DOHH2 (cell line): ENCODE data around the gene MRTFB.

Experiments used
- H3F3A ChIP-seq: fragments of 200-600 bp; sonication (generic), shearing (Covaris generic); 2 replicates; pipeline ENCODE4 v1.6.0; 2016; ENCODE audit warnings: antibody characterized with exemption, mild to moderate bottlenecking; ENCODE audit not compliant: control insufficient read depth, insufficient read depth
- H3K27ac ChIP-seq: fragments of 200-600 bp; sonication (generic); 2 replicates; pipeline ENCODE4 v1.5.1; 2014; ENCODE audit warnings: low read depth, mild to moderate bottlenecking, low read length, moderate library complexity
- H3K27me3 ChIP-seq: fragments of 200-600 bp; sonication (generic); 2 replicates; pipeline ENCODE4 v1.6.1; 2014; ENCODE audit warnings: mild to moderate bottlenecking, low read length, mixed read lengths; ENCODE audit not compliant: control insufficient read depth
- H3K36me3 ChIP-seq: fragments of 200-600 bp; sonication (generic); 2 replicates; pipeline ENCODE4 v1.6.1; 2014; ENCODE audit warnings: mild to moderate bottlenecking, low read length, moderate library complexity, mixed read lengths; ENCODE audit not compliant: control insufficient read depth
- H3K4me1 ChIP-seq: fragments of 200-600 bp; sonication (generic); 2 replicates; pipeline ENCODE4 v1.6.1; 2014; ENCODE audit warnings: mild to moderate bottlenecking, low read length, mixed read lengths; ENCODE audit not compliant: control insufficient read depth
- H3K4me2 ChIP-seq: fragments of 200-600 bp; sonication (generic); 2 replicates; pipeline ENCODE4 v1.6.0; 2014; ENCODE audit warnings: mild to moderate bottlenecking, low read length, moderate library complexity
- H3K4me3 ChIP-seq: fragments of 200-600 bp; sonication (generic); 2 replicates; pipeline ENCODE4 v1.5.1; 2014; ENCODE audit warnings: mild to moderate bottlenecking, low read length, mixed read lengths
- H3K79me2 ChIP-seq: fragments of 200-600 bp; sonication (generic); 2 replicates; pipeline ENCODE4 v1.6.1; 2014; ENCODE audit warnings: mild to moderate bottlenecking, low read length, mixed read lengths; ENCODE audit not compliant: control insufficient read depth
- H3K9me2 ChIP-seq: fragments of 200-600 bp; sonication (generic); replicated peaks from 2 replicates; pipeline ENCODE4 v1.6.1; 2014; ENCODE audit warnings: mild to moderate bottlenecking, low read length, mixed read lengths; ENCODE audit not compliant: control insufficient read depth
- H3K9me3 ChIP-seq: fragments of 200-600 bp; sonication (generic); 2 replicates; pipeline ENCODE4 v1.6.1; 2014; ENCODE audit warnings: antibody characterized with exemption, low read length, mixed read lengths; ENCODE audit not compliant: control insufficient read depth, insufficient read depth
- H4K20me1 ChIP-seq: fragments of 200-600 bp; sonication (generic); 2 replicates; pipeline ENCODE4 v1.6.0; 2014; ENCODE audit warnings: low read depth, mild to moderate bottlenecking, antibody characterized with exemption, low read length, moderate library complexity; ENCODE audit not compliant: control insufficient read depth, insufficient read depth
- EZH2phosphoT487 ChIP-seq: fragments of 200-600 bp; sonication (generic); IDR thresholded peaks from 2 replicates; pipeline ENCODE4 v1.6.1; 2017; ENCODE audit warnings: borderline replicate concordance, mild to moderate bottlenecking, antibody characterized with exemption, low read length, moderate library complexity, mixed read lengths
- TF ChIP-seq, protein P1 (sequence below): fragments of 200-600 bp; sonication (generic); IDR thresholded peaks from one replicate; pipeline ENCODE4 v1.5.1; 2014; ENCODE audit warnings: antibody characterized with exemption, mild to moderate bottlenecking, low read depth, low read length; ENCODE audit not compliant: poor library complexity, severe bottlenecking

Gene MRTFB

DNA sequence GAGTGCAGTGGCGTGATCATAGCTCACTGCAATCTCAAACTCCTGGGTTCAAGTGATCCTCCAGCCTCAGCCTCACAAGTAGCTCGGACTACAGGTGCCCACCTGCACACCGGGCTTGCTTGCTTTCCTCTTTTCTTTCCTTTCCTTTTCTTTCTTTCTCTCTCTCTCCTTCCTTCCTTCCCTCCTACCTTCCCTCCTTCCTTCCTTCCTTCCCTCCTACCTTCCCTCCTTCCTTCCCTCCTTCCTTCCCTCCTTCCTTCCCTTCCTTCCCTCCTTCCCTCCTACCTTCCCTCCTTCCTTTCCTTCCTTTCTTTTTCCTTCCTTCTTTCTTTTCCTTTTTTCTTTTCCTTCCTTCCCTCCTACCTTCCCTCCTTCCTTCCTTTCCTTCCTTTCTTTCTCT lies 225.5 kb downstream of the MRTFB start:
- Histone ChIP-seq H3K9me3 (no peaks in the 10 kb centered on the region), H3K4me2 (no peak overlapping the region), H4K20me1 (no peaks in the 10 kb centered on the region), H3K36me3 (no peaks in the 10 kb centered on the region), H3K4me3 (no peak overlapping the region), H3K9me2 (no peaks in the 10 kb centered on the region), H3F3A (no peaks in the 10 kb centered on the region; the same call in 1 of the 2 replicates), H3K27ac (no peak overlapping the region), H3K27me3 (peaks cover 6% of the 10 kb centered on the region), H3K4me1 (peaks cover 35% of the 10 kb centered on the region), H3K79me2 (no peaks in the 10 kb centered on the region)
- TF ChIP-seq EZH2phosphoT487: no peak

DNA sequence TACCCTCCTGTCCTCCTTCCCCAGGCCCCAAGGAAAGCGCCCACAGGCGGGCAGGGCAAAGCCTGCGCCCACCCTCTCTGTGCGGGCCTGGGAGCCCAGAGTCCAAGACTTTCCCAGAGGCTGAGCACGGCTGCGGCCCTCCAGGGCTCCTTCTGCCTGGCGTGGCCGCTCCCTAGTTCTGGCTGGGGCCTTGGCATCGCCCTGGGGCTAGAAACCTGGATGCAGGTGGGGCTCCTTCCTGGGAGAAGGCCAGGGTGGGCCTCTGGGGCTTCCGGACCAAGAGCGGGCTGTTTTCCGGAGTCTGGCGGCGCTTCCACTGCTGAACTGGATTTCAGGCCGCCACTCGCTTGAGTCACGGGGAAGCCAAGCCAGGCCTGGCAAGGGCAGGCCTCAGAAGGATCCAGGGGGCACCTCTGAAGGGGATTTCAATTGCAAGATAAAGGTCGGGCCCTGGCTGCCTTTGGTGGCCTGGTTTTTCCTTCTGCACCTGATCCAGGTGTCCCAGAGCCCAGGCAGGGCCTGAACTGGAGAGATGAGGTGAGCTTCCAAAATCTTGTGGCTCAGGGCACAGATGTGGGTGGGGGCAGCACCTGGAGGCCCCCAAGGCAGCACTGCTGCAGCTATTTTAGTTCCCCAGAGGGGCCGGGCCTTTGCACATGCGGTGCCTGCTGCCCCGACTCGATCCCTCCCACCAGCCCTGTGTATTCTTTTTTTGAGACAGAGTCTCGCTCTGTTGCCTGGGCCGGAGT lies 227.4 kb downstream of the MRTFB start:
- peaks cover 7% of the 10 kb centered on the region for H3K79me2 ChIP-seq
- H3K4me1 ChIP-seq: peaks cover 41% of the 10 kb centered on the region
- no peak overlapping the region; the same call in 1 of the 2 replicates for H3K4me2 ChIP-seq
- no peak for TF ChIP-seq EZH2phosphoT487
- TF ChIP-seq, protein P1, sequence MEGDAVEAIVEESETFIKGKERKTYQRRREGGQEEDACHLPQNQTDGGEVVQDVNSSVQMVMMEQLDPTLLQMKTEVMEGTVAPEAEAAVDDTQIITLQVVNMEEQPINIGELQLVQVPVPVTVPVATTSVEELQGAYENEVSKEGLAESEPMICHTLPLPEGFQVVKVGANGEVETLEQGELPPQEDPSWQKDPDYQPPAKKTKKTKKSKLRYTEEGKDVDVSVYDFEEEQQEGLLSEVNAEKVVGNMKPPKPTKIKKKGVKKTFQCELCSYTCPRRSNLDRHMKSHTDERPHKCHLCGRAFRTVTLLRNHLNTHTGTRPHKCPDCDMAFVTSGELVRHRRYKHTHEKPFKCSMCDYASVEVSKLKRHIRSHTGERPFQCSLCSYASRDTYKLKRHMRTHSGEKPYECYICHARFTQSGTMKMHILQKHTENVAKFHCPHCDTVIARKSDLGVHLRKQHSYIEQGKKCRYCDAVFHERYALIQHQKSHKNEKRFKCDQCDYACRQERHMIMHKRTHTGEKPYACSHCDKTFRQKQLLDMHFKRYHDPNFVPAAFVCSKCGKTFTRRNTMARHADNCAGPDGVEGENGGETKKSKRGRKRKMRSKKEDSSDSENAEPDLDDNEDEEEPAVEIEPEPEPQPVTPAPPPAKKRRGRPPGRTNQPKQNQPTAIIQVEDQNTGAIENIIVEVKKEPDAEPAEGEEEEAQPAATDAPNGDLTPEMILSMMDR: no peak
- no peaks in the 10 kb centered on the region for H3K9me3 ChIP-seq
- no peaks in the 10 kb centered on the region for H4K20me1 ChIP-seq
- H3K9me2 ChIP-seq: no peaks in the 10 kb centered on the region
- H3K36me3 ChIP-seq: no peaks in the 10 kb centered on the region; the same call in 1 of the 2 replicates
- no peak overlapping the region for H3K4me3 ChIP-seq
- no peaks in the 10 kb centered on the region; the same call in 1 of the 2 replicates for H3F3A ChIP-seq
- peaks cover 6% of the 10 kb centered on the region for H3K27me3 ChIP-seq
- no peak overlapping the region for H3K27ac ChIP-seq

DNA sequence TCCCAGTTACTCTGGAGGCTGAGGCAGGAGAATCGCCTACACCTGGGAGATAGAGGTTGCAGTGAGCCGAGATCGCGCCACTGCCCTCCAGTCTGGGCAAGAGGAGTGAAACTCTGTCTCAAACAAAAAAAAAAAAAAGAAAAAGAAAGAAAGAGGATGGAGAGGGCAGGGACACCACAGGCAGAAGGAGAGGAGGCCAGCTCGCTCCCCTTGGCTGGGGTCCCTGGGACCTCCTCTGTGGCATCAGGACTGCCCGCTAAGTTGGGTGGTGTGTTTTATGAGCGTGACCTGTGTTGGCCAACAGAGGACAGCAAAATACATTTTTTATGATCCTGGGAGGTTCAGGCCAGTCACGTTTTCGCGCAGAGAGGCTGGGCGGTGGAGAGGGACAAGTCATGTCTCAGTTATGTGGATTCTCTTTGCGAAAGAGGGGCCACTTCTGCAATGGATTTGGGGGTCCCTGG lies 229.6 kb downstream of the MRTFB start:
- Histone ChIP-seq H3K9me3 (no peaks in the 10 kb centered on the region), H3K36me3 (no peaks in the 10 kb centered on the region; the same call in 1 of the 2 replicates), H3K4me3 (no peak overlapping the region), H3K27me3 (peaks cover 6% of the 10 kb centered on the region), H3K9me2 (no peaks in the 10 kb centered on the region), H4K20me1 (no peaks in the 10 kb centered on the region), H3F3A (peaks cover 2% of the 10 kb centered on the region; the same call in 1 of the 2 replicates), H3K79me2 (peaks cover 27% of the 10 kb centered on the region), H3K4me1 (peaks cover 51% of the 10 kb centered on the region), H3K4me2 (no peak overlapping the region; the same call in 1 of the 2 replicates), H3K27ac (no peak overlapping the region)
- no peak for TF ChIP-seq EZH2phosphoT487
- TF ChIP-seq, protein P1: peak; percentile 48
